A549 (cell line): Measurements from ENCODE around the gene UBAP2L. TPM values are rescaled to one million over a fixed set of nuclear protein-coding genes. Genes with fewer than 3 reads are reported as not detected.
"Not testable (repeated sequence)": the region's sequence is repeated elsewhere in the genome, so short reads cannot be mapped to it uniquely, and the experiment has no call there.

Experiments
- ATAC-seq, 2 experiments: fragments of 200-7000 bp in 1 of 2; fragments of >200 bp in 1 of 2; cut with Nextera tagmentation in 1 of 2; cut with Tn5 transposase in 1 of 2; 3 replicates each; pipeline versions ENCODE4 v1.8.0 to v1.9.1; 2018 to 2020; ENCODE audit warnings: mild to moderate bottlenecking in 1 of 2, moderate library complexity in 1 of 2
- CTCF ChIA-PET: fragments of 300-600 bp; sonication (Branson Sonifier 250); formaldehyde crosslinking; extraction: SDS; loops from one replicate; lab custom pipeline; 2021; ENCODE audit warnings: antibody characterized with exemption, inconsistent platforms; lab: Yijun Ruan, JAX
- POLR2A ChIA-PET: fragments of 350-600 bp; formaldehyde crosslinking; extraction: SDS; loops from one replicate; lab custom pipeline; 2021; ENCODE audit warnings: antibody characterized with exemption, inconsistent platforms; lab: Yijun Ruan, JAX
- DNase-seq, 2 experiments: peaks; one replicate each; pipeline versions ENCODE4 v3.0.0 to v3.0.0-alpha.2; 2011 to 2016; ENCODE audit warnings: low read depth in 1 of 2, low spot score in 1 of 2
- FAIRE-seq: peaks from 2 replicates; lab custom pipeline; 2011; peaks lifted over from hg19 to GRCh38; lab: Jason Lieb, UNC
- H3K27ac ChIP-seq, 2 experiments: fragments of >200 bp; sonication (Bioruptor Twin); formaldehyde crosslinking; 3 replicates each; pipeline ENCODE4 v1.5.1; 2016 to 2017
- H3K4me1 ChIP-seq: fragments of >200 bp; sonication (Bioruptor Twin); formaldehyde crosslinking; 3 replicates; pipeline ENCODE4 v1.6.1; 2016
- H3K4me2 ChIP-seq: fragments of >200 bp; sonication (Bioruptor Twin); formaldehyde crosslinking; 3 replicates; pipeline ENCODE4 v1.6.1; 2016
- H3K4me3 ChIP-seq: fragments of >200 bp; sonication (Bioruptor Twin); formaldehyde crosslinking; 3 replicates; pipeline ENCODE4 v1.5.1; 2016
- H3K9me3 ChIP-seq: fragments of >200 bp; sonication (Bioruptor Twin); formaldehyde crosslinking; 3 replicates; pipeline ENCODE4 v1.6.1; 2016
- BHLHE40 ChIP-seq: IDR thresholded peaks from 2 replicates; pipeline ENCODE4 v1.6.1; 2012; ENCODE audit warnings: low read depth, low read length, inconsistent platforms
- CBX2 ChIP-seq: fragments of 200-600 bp; sonication (generic); IDR thresholded peaks from 2 replicates; pipeline ENCODE4 v1.6.1; 2016; ENCODE audit warnings: low read depth, mild to moderate bottlenecking, borderline replicate concordance
- EHF ChIP-seq: fragments of 250-450 bp; sonication (Bioruptor Pico); IDR thresholded peaks from 2 replicates; pipeline ENCODE4 v1.5.0; 2020; ENCODE audit warnings: mild to moderate bottlenecking
- FOSB ChIP-seq: fragments of 250-450 bp; sonication (Bioruptor Pico); IDR thresholded peaks from 2 replicates; pipeline ENCODE4 v1.5.0; 2020; ENCODE audit warnings: mild to moderate bottlenecking, moderate library complexity
- FOXS1 ChIP-seq: fragments of 250-450 bp; sonication (Bioruptor Pico); IDR thresholded peaks from 2 replicates; pipeline ENCODE4 v1.5.0; 2020; ENCODE audit warnings: mild to moderate bottlenecking, moderate library complexity
- GATA3 ChIP-seq: IDR thresholded peaks from 2 replicates; pipeline ENCODE4 v1.6.1; 2012; ENCODE audit warnings: borderline replicate concordance
- HDAC2 ChIP-seq: fragments of 200-600 bp; sonication (generic); IDR thresholded peaks from 2 replicates; pipeline ENCODE4 v1.6.1; 2016
- HES2 ChIP-seq: fragments of >200 bp; sonication (Bioruptor Twin); formaldehyde crosslinking; IDR thresholded peaks from 2 replicates; pipeline ENCODE4 v1.6.1; 2016
- HOXA7 ChIP-seq: fragments of 250-450 bp; sonication (Bioruptor Pico); IDR thresholded peaks from 2 replicates; pipeline ENCODE4 v1.5.0; 2020; ENCODE audit warnings: mild to moderate bottlenecking, moderate library complexity
- HOXB13 ChIP-seq: fragments of 250-450 bp; sonication (Bioruptor Pico); IDR thresholded peaks from 2 replicates; pipeline ENCODE4 v1.5.0; 2020; ENCODE audit warnings: low read depth, mild to moderate bottlenecking, moderate library complexity
- JUNB ChIP-seq: fragments of >200 bp; sonication (Bioruptor Twin); formaldehyde crosslinking; IDR thresholded peaks from 2 replicates; pipeline ENCODE4 v1.6.1; 2016
- KDM1A ChIP-seq: fragments of 200-600 bp; sonication (generic); IDR thresholded peaks from 2 replicates; pipeline ENCODE4 v1.6.1; 2016; ENCODE audit warnings: low read depth, mild to moderate bottlenecking
- MAFK ChIP-seq: fragments of 450-650 bp; IDR thresholded peaks from 2 replicates; pipeline ENCODE4 v1.6.1; 2014; ENCODE audit not compliant: partially characterized antibody
- MAZ ChIP-seq: fragments of 150-350 bp; IDR thresholded peaks from 2 replicates; pipeline ENCODE4 v1.6.1; 2014; ENCODE audit warnings: antibody characterized with exemption, low read depth, low read length, borderline replicate concordance
- MYC ChIP-seq: IDR thresholded peaks from 2 replicates; pipeline ENCODE4 v1.6.1; 2012; ENCODE audit warnings: mild to moderate bottlenecking, inconsistent platforms, low read length, improper control_type of control experiment, borderline replicate concordance
- RFX5 ChIP-seq: fragments of 450-650 bp; IDR thresholded peaks from 2 replicates; pipeline ENCODE4 v1.7.1; 2014; ENCODE audit warnings: antibody characterized with exemption, mild to moderate bottlenecking, moderate library complexity
- RNF2 ChIP-seq: fragments of 200-600 bp; sonication (generic); IDR thresholded peaks from 2 replicates; pipeline ENCODE4 v1.6.1; 2016; ENCODE audit warnings: low read depth, mild to moderate bottlenecking, antibody characterized with exemption, moderate library complexity, borderline replicate concordance
- SMC3 ChIP-seq: fragments of >200 bp; sonication (Bioruptor Twin); formaldehyde crosslinking; IDR thresholded peaks from 3 replicates; pipeline ENCODE4 v1.6.1; 2018; ENCODE audit warnings: inconsistent platforms
- TFCP2L1 ChIP-seq: fragments of 250-450 bp; sonication (Bioruptor Pico); IDR thresholded peaks from 2 replicates; pipeline ENCODE4 v1.5.0; 2021; ENCODE audit warnings: mild to moderate bottlenecking
- TP53 ChIP-seq: fragments of 250-450 bp; sonication (Bioruptor Pico); IDR thresholded peaks from 2 replicates; pipeline ENCODE4 v1.5.0; 2021; ENCODE audit warnings: mild to moderate bottlenecking, moderate library complexity
- ZFP36 ChIP-seq: fragments of 450-650 bp; IDR thresholded peaks from 2 replicates; pipeline ENCODE4 v1.6.1; 2014; ENCODE audit warnings: borderline replicate concordance; ENCODE audit not compliant: partially characterized antibody
- ZSCAN20 ChIP-seq: fragments of 250-450 bp; sonication (Bioruptor Pico); IDR thresholded peaks from 2 replicates; pipeline ENCODE4 v1.8.0; 2022; ENCODE audit warnings: mild to moderate bottlenecking, moderate library complexity
- WGBS: methylation state at CpG from one replicate; pipeline ENCODE4 v1.1.6; 2017; ENCODE audit errors: missing lambda C conversion rate; 5-methylcytosine and 5-hydroxymethylcytosine counted together
- polyA plus RNA-seq, 4 experiments: library from polyadenylated mRNA; depleted of rRNA in 3 of 4; stranded (reverse); fragments of >200 nt; fragmentation: RNase III in 1 of 4; extraction: RNeasy Plus Mini Kit Qiagen cat#74134 plus additional on column Dnase treatment in 1 of 4; gene quantifications; 2 replicates in 3 of 4; 3 replicates in 1 of 4; pipeline ENCODE4 v1.2.3, GENCODE V29; 2011 to 2017
- TF ChIP-seq, protein P1 (sequence below): fragments of >200 bp; sonication (Bioruptor Twin); formaldehyde crosslinking; IDR thresholded peaks from 3 replicates; pipeline ENCODE4 v1.6.1; 2016

UBAP2L gene
- polyA plus RNA-seq, 2 of the 4 experiments (the other 2 are of a cell fraction), result 169 TPM

GRCh38 chr1:154313066-154313356 lies 92.3 kb downstream of the UBAP2L start:
- FAIRE-seq (no peak), DNase-seq (no peak), ATAC-seq (no peak)
- H3K27ac ChIP-seq, result no peak overlapping the region
- H3K4me1 ChIP-seq, result no peaks in the 10 kb centered on the region
- ChIA-PET CTCF (interaction anchor here (4.0 kb wide), 1 partner anchor 11 kb away, joined by 19 read pairs; the partner anchor contains the start of gene ATP8B2), POLR2A (no interaction called here)
- H3K9me3 ChIP-seq, result no peaks in the 10 kb centered on the region
- no peak overlapping the region for H3K4me3 ChIP-seq
- 64% methylated on average over 10 of the region's 10 CpGs for WGBS
- no peak overlapping the region for H3K4me2 ChIP-seq
- TF ChIP-seq HES2 (no peak), HOXB13 (no peak), MYC (no peak), CBX2 (no peak), ZSCAN20 (no peak), FOXS1 (CRISPR knock-in tag) (no peak)

- POLR2A ChIA-PET, result not testable (repeated sequence)
Observed at GRCh38 chr1:154314226-154314625, 93.5 kb downstream of the UBAP2L start.

DNA sequence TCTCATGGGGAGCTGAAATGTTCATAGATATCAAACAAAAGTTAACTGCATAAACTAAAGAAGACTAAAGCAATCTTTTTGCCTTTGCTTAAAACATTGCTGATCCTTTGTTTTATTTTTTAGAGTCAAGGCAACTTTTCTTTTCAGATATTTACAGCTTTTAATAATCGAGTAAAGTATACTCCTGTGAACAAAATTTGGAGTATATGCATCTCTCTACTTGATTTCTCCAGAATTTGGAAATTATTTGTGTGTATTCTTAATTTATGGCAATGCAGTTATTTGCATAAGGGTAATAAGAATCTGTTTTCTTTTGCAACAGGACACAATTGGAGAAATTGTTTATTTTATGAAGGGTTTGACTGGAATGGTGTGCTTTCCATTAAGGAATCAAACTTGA lies 95.9 kb downstream of the UBAP2L start:
- no peak for FAIRE-seq
- ChIA-PET CTCF (interaction anchor here (4.0 to 4.1 kb wide), 2 partner anchors 8 to 10 kb away, joined by 14 to 19 read pairs; partner anchors contain the start of gene ATP8B2), POLR2A (no interaction called here)
- Histone ChIP-seq H3K9me3 (no peaks in the 10 kb centered on the region), H3K4me1 (no peaks in the 10 kb centered on the region), H3K27ac (no peak overlapping the region), H3K4me2 (no peak overlapping the region), H3K4me3 (no peak overlapping the region)
- no peak for DNase-seq
- 9% methylated on average over 1 of the region's 1 CpG for WGBS
- ATAC-seq, result no peak
- TF ChIP-seq JUNB (no peak), TFCP2L1 (no peak), FOSB (no peak), RNF2 (no peak), BHLHE40 (no peak), HDAC2 (no peak), HOXB13 (no peak), GATA3 (no peak), RFX5 (no peak), EHF (CRISPR knock-in tag) (no peak), MAZ (no peak)

More at GRCh38 chr1:154314226-154314625, 93.5 kb downstream of the UBAP2L start:
- not testable (repeated sequence) for H3K9me3 ChIP-seq, DNase-seq, H3K4me1 ChIP-seq, ATAC-seq, FAIRE-seq, H3K4me3 ChIP-seq, H3K27ac ChIP-seq, H3K4me2 ChIP-seq
- CTCF ChIA-PET, result interaction anchor here (0.6 to 4.0 kb wide), 3 partner anchors 10 to 21 kb away, joined by 3 to 19 read pairs (median 6); partner anchors contain the start of gene ATP8B2
- 52% methylated on average over 3 of the region's 3 CpGs for WGBS

- ChIA-PET POLR2A (no interaction called here), CTCF (interaction anchor here (4.1 to 13.9 kb wide), 2 partner anchors 9 to 24 kb away, joined by 14 to 268 read pairs; no protein-coding TSS in a partner anchor)
- H3K27ac ChIP-seq, result no peak overlapping the region
- no peak overlapping the region for H3K4me2 ChIP-seq
- no peaks in the 10 kb centered on the region for H3K4me1 ChIP-seq
- ATAC-seq, result no peak
- no peak for FAIRE-seq
- 32% methylated on average over 4 of the region's 4 CpGs for WGBS
- no peak overlapping the region for H3K4me3 ChIP-seq
- TF ChIP-seq SMC3 (no peak), EHF (CRISPR knock-in tag) (no peak), FOSB (no peak), RNF2 (no peak), MAFK (no peak), TP53 (CRISPR knock-in tag) (no peak), JUNB (no peak), RFX5 (no peak), HES2 (no peak), HDAC2 (no peak), ZFP36 (no peak), KDM1A (no peak), FOXS1 (CRISPR knock-in tag) (no peak), HOXA7 (CRISPR knock-in tag) (no peak)
- TF ChIP-seq, protein P1, sequence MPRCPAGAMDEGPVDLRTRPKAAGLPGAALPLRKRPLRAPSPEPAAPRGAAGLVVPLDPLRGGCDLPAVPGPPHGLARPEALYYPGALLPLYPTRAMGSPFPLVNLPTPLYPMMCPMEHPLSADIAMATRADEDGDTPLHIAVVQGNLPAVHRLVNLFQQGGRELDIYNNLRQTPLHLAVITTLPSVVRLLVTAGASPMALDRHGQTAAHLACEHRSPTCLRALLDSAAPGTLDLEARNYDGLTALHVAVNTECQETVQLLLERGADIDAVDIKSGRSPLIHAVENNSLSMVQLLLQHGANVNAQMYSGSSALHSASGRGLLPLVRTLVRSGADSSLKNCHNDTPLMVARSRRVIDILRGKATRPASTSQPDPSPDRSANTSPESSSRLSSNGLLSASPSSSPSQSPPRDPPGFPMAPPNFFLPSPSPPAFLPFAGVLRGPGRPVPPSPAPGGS, result no peak
- no peaks in the 10 kb centered on the region for H3K9me3 ChIP-seq
- DNase-seq, result no peak
Observed at GRCh38 chr1:154318386-154318785, 97.6 kb downstream of the UBAP2L start.
